ES-I3 (cell line): ENCODE results near the gene SIM1.
"Not testable (repeated sequence)": the region's sequence is repeated elsewhere in the genome, so short reads cannot be mapped to it uniquely, and the experiment has no call there.

Experiments
- H3K36me3 ChIP-seq: 2 replicates; pipeline ENCODE4 v1.6.1; 2013; ENCODE audit warnings: mild to moderate bottlenecking, low read length, control low read depth, moderate library complexity; ENCODE audit not compliant: insufficient read depth
- H3K4me1 ChIP-seq: 2 replicates; pipeline ENCODE4 v1.6.1; 2013; ENCODE audit warnings: mild to moderate bottlenecking, control low read depth, low read length; ENCODE audit not compliant: insufficient read depth
- H3K9ac ChIP-seq: 2 replicates; pipeline ENCODE4 v1.6.1; 2013; ENCODE audit warnings: low read depth, mild to moderate bottlenecking, low read length, moderate library complexity
- H3K9me3 ChIP-seq: 2 replicates; pipeline ENCODE4 v1.6.1; 2013; ENCODE audit warnings: mild to moderate bottlenecking, low read length, moderate library complexity; ENCODE audit not compliant: control insufficient read depth, insufficient read depth

Gene SIM1

GRCh38 chr6:100382031-100382430 lies 82.7 kb downstream of the SIM1 start:
- H3K36me3 ChIP-seq: no peaks in the 10 kb centered on the region
- no peaks in the 10 kb centered on the region for H3K4me1 ChIP-seq
- no peak overlapping the region for H3K9ac ChIP-seq
- H3K9me3 ChIP-seq: no peaks in the 10 kb centered on the region

GRCh38 chr6:100381111-100381510 lies 83.6 kb downstream of the SIM1 start:
- H3K9me3 ChIP-seq: no peaks in the 10 kb centered on the region
- H3K9ac ChIP-seq: no peak overlapping the region
- H3K4me1 ChIP-seq: peaks cover 4% of the 10 kb centered on the region
- no peaks in the 10 kb centered on the region for H3K36me3 ChIP-seq

GRCh38 chr6:100379386-100379785 lies 85.3 kb downstream of the SIM1 start:
- H3K9me3 ChIP-seq: no peaks in the 10 kb centered on the region
- no peaks in the 10 kb centered on the region for H3K36me3 ChIP-seq
- peaks cover 6% of the 10 kb centered on the region for H3K4me1 ChIP-seq
- H3K9ac ChIP-seq: no peak overlapping the region

- Histone ChIP-seq H3K4me1 (peaks cover 6% of the 10 kb centered on the region), H3K9me3 (no peaks in the 10 kb centered on the region), H3K36me3 (no peaks in the 10 kb centered on the region), H3K9ac (no peak overlapping the region)
Measured at GRCh38 chr6:100378576-100378975, 86.1 kb downstream of the SIM1 start.

GRCh38 chr6:100376103-100376502 lies 88.6 kb downstream of the SIM1 start:
- H3K9me3 ChIP-seq: no peaks in the 10 kb centered on the region
- no peak overlapping the region for H3K9ac ChIP-seq
- peaks cover 6% of the 10 kb centered on the region for H3K4me1 ChIP-seq
- H3K36me3 ChIP-seq: no peaks in the 10 kb centered on the region

- H3K9me3 ChIP-seq: no peaks in the 10 kb centered on the region
- H3K36me3 ChIP-seq: no peaks in the 10 kb centered on the region
- H3K9ac ChIP-seq: no peak overlapping the region
- H3K4me1 ChIP-seq: peaks cover 6% of the 10 kb centered on the region
Measured at GRCh38 chr6:100372326-100373091, 92.2 kb downstream of the SIM1 start.

- Histone ChIP-seq H3K9me3 (no peaks in the 10 kb centered on the region), H3K36me3 (no peaks in the 10 kb centered on the region), H3K4me1 (peaks cover 6% of the 10 kb centered on the region), H3K9ac (no peak overlapping the region)
Measured at GRCh38 chr6:100371591-100371990, 93.1 kb downstream of the SIM1 start.

GRCh38 chr6:100370265-100370664 lies 94.5 kb downstream of the SIM1 start:
- no peaks in the 10 kb centered on the region for H3K36me3 ChIP-seq
- H3K9me3 ChIP-seq: no peaks in the 10 kb centered on the region
- no peaks in the 10 kb centered on the region; the same call in 1 of the 2 replicates for H3K4me1 ChIP-seq
- H3K9ac ChIP-seq: no peak overlapping the region

GRCh38 chr6:100366419-100366818 lies 98.3 kb downstream of the SIM1 start:
- H3K9me3 ChIP-seq: no peaks in the 10 kb centered on the region
- 0 out of 2 replicates have a peak, but pooled peaks cover 5% of the 10 kb centered on the region for H3K4me1 ChIP-seq
- H3K9ac ChIP-seq: no peak overlapping the region
- H3K36me3 ChIP-seq: no peaks in the 10 kb centered on the region

- Histone ChIP-seq H3K4me1 (0 out of 2 replicates have a peak, but pooled peaks cover 5% of the 10 kb centered on the region), H3K9me3 (no peaks in the 10 kb centered on the region), H3K9ac (no peak overlapping the region), H3K36me3 (no peaks in the 10 kb centered on the region)
Measured at GRCh38 chr6:100363651-100364050, 101.1 kb downstream of the SIM1 start.

GRCh38 chr6:100354736-100355641 lies 109.7 kb downstream of the SIM1 start:
- not testable (repeated sequence) for H3K36me3 ChIP-seq, H3K4me1 ChIP-seq, H3K9me3 ChIP-seq
- peak overlapping the region; percentile 36; the same call in 1 of the 2 replicates for H3K9ac ChIP-seq

GRCh38 chr6:100353276-100354015 lies 111.3 kb downstream of the SIM1 start:
- H3K36me3 ChIP-seq: no peaks in the 10 kb centered on the region
- peaks cover 9% of the 10 kb centered on the region; the same call in 1 of the 2 replicates for H3K4me1 ChIP-seq
- no peak overlapping the region for H3K9ac ChIP-seq
- H3K9me3 ChIP-seq: no peaks in the 10 kb centered on the region

- no peaks in the 10 kb centered on the region for H3K9me3 ChIP-seq
- H3K36me3 ChIP-seq: no peaks in the 10 kb centered on the region
- H3K4me1 ChIP-seq: peaks cover 13% of the 10 kb centered on the region; the same call in 1 of the 2 replicates
- H3K9ac ChIP-seq: no peak overlapping the region
Measured at GRCh38 chr6:100350139-100350538, 114.6 kb downstream of the SIM1 start.

- Histone ChIP-seq H3K36me3 (no peaks in the 10 kb centered on the region), H3K9me3 (no peaks in the 10 kb centered on the region), H3K9ac (no peak overlapping the region), H3K4me1 (peaks cover 13% of the 10 kb centered on the region; the same call in 1 of the 2 replicates)
Measured at GRCh38 chr6:100349366-100349765, 115.4 kb downstream of the SIM1 start.
